IPS-11a (cell line): Measurements from ENCODE around the gene SPINK5.

Source experiments
- H3K4me3 ChIP-seq: one replicate; pipeline ENCODE4 v1.5.1; 2013; ENCODE audit warnings: low read depth, low read length, control low read depth

SPINK5 gene

DNA sequence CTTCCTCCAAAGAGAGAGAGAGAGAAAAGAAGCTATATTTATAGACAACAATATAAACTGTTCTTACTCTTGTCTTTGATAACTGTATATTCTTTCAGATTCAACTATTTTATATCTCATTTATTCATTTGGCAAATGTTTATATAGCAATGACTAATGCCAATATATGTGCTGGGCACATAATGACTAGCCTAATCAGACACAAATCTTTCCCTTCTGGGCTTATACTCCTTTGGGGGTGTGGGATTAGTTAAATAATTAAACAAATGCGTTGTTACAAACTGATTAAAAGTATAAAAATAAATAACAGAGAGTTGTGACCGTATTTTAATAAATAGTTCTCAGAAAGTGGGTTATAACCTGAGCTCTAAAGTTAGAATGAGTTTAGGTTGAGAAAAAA is 108.6 kb downstream of the SPINK5 start:
- no peak overlapping the region for H3K4me3 ChIP-seq

DNA sequence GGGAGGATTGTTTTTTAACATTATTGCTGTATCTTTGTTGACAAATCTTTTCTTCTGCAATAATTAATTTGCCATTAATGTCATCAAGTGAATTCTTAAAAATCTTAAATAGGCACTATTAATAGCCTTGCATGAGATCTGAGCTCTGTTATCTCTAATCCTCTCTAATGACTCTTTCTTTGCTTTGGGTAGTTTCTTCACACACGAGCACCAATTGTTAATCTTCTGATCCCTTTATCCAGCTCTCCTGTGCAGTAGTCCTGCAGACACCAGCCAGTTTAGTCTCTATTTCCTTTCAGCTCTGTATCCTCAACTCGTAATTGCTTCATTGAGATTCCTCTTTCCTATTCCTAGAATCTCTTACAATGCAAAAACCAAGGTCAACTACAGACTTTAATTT is 112.7 kb downstream of the SPINK5 start:
- no peak overlapping the region for H3K4me3 ChIP-seq

DNA sequence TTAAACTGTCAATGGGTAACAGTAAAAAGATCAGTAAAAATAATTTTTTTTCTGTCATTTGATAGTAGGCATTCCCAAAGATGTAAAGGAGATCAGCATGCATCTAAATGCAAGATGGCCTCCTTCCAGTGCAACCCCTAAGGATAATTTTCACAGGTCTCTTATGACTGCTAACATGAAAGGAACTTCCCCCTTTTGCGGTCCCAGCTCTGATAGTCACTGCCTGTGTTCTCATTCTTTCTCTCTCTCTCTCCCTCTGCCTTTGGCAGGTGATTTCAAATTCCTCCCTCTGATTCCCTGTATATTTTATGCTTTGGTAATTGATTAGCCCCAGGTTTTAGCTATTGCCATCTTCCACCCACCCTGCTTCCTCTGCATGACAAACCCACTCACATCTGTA is 113.4 kb downstream of the SPINK5 start:
- H3K4me3 ChIP-seq = no peak overlapping the region

DNA sequence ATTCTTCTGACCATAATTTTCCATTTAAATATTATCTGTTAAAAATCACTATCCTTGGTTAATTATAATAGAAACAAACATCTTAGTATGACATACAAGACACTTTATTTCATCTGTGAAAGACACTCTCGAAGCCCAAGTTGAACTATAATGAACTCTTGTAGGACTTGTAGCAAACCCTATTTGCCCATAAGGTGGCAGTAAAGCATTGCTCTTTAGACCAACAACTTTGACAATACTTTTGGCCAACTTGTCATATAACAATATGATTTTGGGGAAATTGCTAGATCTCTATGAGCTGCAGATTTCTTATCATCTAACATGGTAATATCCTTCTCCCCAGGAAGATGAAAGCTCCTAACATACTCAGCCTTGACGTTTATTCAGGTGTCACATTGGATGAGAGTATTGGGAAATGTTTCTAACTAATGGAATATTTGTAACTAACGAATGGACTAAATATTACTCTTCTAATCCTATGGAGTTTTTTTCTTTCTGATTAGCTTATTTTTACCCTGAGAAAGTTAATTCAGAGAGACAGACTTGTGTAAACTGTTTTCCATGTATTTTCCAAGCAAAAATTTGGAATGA is 115.5 kb downstream of the SPINK5 start:
- no peak overlapping the region for H3K4me3 ChIP-seq

DNA sequence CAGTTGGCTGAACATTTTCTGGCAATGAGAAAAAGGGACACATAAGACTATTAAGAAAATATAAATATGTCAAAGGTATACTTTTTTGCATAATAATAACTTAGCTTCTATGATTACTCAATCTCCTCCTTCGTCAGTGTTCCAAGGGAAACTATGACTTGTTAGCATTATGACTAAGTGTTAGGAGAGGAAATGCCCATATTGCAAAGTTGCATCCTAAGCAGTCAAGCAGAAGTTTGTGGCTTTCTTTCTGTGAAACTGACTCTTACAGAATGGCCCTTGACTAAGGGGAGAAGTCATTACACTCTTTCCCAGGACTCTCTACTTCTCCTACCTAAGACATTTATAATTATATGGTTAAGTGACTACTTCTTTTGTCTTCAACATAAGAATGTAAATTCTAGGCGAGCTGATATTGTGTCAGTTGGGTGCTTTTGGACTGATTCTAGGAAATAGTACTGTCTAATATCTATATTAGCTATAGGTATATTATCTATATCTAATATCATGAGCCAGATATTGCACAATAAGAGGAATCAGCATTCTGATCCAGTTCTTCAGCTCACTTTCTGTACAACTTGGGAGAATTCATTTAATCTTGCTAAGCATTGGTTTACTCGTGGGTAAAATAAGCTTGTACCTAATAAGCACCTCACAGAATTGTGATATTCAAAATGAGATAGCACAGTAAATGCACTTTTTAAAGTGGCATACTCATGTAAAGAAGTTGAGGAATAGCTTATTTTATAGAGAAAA is 122.6 kb downstream of the SPINK5 start:
- H3K4me3 ChIP-seq = no peak overlapping the region
